Measurements from ENCODE around the gene CRIM1. TPM values are rescaled to one million over a fixed set of nuclear protein-coding genes. Genes with fewer than 3 reads are reported as not detected.

Gene CRIM1
- total RNA-seq, 1 experiment from 2014 or later = 133 TPM

DNA sequence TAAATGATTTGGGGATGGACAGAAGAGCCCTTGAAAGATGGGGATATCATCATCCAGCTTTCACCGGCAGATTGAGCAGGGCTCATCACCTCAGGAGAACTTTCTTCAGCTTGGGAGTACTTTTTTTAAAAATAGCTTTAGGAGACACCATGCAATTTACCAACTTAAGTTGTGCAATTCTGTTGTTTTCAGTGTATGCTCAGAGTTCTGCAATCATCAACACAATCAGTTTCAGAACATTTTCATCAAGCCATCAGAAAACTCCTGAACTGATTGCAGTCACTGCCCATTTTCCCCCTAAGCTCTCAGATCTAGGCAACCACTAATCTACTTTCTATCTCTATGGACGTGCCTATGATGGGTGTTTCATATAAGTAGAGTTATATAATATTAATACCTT, 117.7 kb downstream of the CRIM1 start:
- no peaks in the 10 kb centered on the region; the same call in 1 of the 2 replicates for H3F3A ChIP-seq (ENCODE audit: insufficient read depth, low read depth)
- H3K4me3 ChIP-seq = no peak overlapping the region
- H3K79me2 ChIP-seq (ENCODE audit: low read depth) = 0 out of 2 replicates have a peak, but pooled peaks cover 4% of the 10 kb centered on the region
- no TSS peak for BruUV-seq (replicated peaks)
- no peaks in the 10 kb centered on the region for H3K27me3 ChIP-seq (ENCODE audit: insufficient read depth, low read depth)
- ChIA-PET POLR2A (ENCODE audit: unreplicated experiment) (no interaction called here), CTCF (no interaction called here)
- no peak overlapping the region for H3K4me2 ChIP-seq
- no peaks in the 10 kb centered on the region for H3K9me2 ChIP-seq (ENCODE audit: insufficient read depth)
- DNase-seq = no peak
- intact Hi-C loops (cut with micrococcal nuclease; ENCODE audit: unreplicated experiment) = no loop called here
- H3K27ac ChIP-seq = no peak overlapping the region
- peaks cover 32% of the 10 kb centered on the region for H3K9me3 ChIP-seq (ENCODE audit: insufficient read depth, low read depth)
- peaks cover 44% of the 10 kb centered on the region for H3K36me3 ChIP-seq (ENCODE audit: low read depth)
- TF ChIP-seq, protein P1, sequence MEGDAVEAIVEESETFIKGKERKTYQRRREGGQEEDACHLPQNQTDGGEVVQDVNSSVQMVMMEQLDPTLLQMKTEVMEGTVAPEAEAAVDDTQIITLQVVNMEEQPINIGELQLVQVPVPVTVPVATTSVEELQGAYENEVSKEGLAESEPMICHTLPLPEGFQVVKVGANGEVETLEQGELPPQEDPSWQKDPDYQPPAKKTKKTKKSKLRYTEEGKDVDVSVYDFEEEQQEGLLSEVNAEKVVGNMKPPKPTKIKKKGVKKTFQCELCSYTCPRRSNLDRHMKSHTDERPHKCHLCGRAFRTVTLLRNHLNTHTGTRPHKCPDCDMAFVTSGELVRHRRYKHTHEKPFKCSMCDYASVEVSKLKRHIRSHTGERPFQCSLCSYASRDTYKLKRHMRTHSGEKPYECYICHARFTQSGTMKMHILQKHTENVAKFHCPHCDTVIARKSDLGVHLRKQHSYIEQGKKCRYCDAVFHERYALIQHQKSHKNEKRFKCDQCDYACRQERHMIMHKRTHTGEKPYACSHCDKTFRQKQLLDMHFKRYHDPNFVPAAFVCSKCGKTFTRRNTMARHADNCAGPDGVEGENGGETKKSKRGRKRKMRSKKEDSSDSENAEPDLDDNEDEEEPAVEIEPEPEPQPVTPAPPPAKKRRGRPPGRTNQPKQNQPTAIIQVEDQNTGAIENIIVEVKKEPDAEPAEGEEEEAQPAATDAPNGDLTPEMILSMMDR (conservative IDR thresholded peaks at IDR 0.05) = no peak
- no peak for TF ChIP-seq EZH2 (IDR thresholded peaks at IDR 0.05; ENCODE audit: low read depth)
- H3K4me1 ChIP-seq (replicated peaks; ENCODE audit: insufficient read depth) = no peaks in the 10 kb centered on the region
- no peaks in the 10 kb centered on the region for H4K20me1 ChIP-seq (ENCODE audit: insufficient read depth)
- H2AFZ ChIP-seq = no peak overlapping the region

DNA sequence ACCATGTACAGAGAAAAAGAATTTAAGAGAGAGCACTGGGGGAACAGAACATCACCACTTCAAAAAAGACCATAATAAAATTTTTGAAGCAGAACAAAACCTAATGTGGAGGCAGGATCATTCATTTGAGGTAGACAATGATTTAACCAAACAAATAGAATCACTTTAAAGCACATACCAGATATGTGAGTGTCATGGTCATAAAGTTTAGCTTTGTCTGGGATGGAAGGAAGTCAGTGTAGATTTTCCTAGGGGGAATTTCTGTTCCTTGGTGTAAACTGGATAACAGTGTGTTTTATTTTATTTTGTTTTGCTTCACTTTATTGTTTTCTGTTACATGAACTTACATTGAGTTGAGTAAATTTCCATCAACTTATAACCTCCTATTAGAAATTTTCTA, 120.8 kb downstream of the CRIM1 start:
- Histone ChIP-seq H3K9me2 (ENCODE audit: insufficient read depth) (no peaks in the 10 kb centered on the region), H3K27ac (no peak overlapping the region), H3K79me2 (ENCODE audit: low read depth) (0 out of 2 replicates have a peak, but pooled peaks cover 4% of the 10 kb centered on the region), H3F3A (ENCODE audit: insufficient read depth, low read depth) (no peaks in the 10 kb centered on the region; the same call in 1 of the 2 replicates), H3K27me3 (ENCODE audit: insufficient read depth, low read depth) (no peaks in the 10 kb centered on the region), H3K4me3 (no peak overlapping the region), H4K20me1 (ENCODE audit: insufficient read depth) (no peaks in the 10 kb centered on the region), H3K4me2 (no peak overlapping the region), H3K36me3 (ENCODE audit: low read depth) (peaks cover 71% of the 10 kb centered on the region), H2AFZ (no peak overlapping the region), H3K9me3 (ENCODE audit: insufficient read depth, low read depth) (peaks cover 32% of the 10 kb centered on the region), H3K4me1 (replicated peaks; ENCODE audit: insufficient read depth) (peaks cover 1% of the 10 kb centered on the region; the same call in 1 of the 2 replicates)
- no peak for DNase-seq
- ChIA-PET POLR2A (ENCODE audit: unreplicated experiment) (no interaction called here), CTCF (no interaction called here)
- intact Hi-C loops (cut with micrococcal nuclease; ENCODE audit: unreplicated experiment) = no loop called here
- TF ChIP-seq, protein P1 (conservative IDR thresholded peaks at IDR 0.05) = no peak
- TF ChIP-seq EZH2 (IDR thresholded peaks at IDR 0.05; ENCODE audit: low read depth) = no peak
- BruUV-seq (replicated peaks) = no TSS peak

DNA sequence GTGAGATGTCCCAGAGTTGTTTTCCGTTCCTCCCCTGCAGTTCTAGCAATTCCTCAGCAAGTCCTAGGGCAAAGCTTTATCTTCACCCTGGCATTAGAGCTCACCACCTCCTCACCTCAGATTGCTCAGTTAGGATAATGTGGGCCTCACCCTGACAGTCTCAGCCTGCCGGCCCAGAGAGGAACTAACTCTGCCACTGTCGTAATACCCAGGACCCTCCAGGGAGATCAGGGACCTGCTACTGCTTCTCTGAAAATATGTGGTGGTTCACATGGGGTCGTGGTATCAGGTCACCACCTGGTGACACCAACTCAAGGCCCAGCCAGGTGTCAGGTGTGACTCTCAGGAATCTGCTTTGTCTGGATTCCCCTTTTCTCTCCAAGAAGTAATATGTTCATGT, 121.7 kb downstream of the CRIM1 start:
- Histone ChIP-seq H3K36me3 (ENCODE audit: low read depth) (peaks cover 71% of the 10 kb centered on the region), H3K9me2 (ENCODE audit: insufficient read depth) (no peaks in the 10 kb centered on the region), H3K27me3 (ENCODE audit: insufficient read depth, low read depth) (no peaks in the 10 kb centered on the region), H2AFZ (no peak overlapping the region), H3K79me2 (ENCODE audit: low read depth) (0 out of 2 replicates have a peak, but pooled peaks cover 4% of the 10 kb centered on the region), H3F3A (ENCODE audit: insufficient read depth, low read depth) (peaks cover 9% of the 10 kb centered on the region; the same call in 1 of the 2 replicates), H3K4me1 (replicated peaks; ENCODE audit: insufficient read depth) (peaks cover 10% of the 10 kb centered on the region), H3K4me3 (no peak overlapping the region), H3K4me2 (no peak overlapping the region), H3K27ac (no peak overlapping the region), H3K9me3 (ENCODE audit: insufficient read depth, low read depth) (peaks cover 32% of the 10 kb centered on the region), H4K20me1 (ENCODE audit: insufficient read depth) (no peaks in the 10 kb centered on the region)
- CTCF ChIA-PET = no interaction called here
- DNase-seq = no peak
- POLR2A ChIA-PET (ENCODE audit: unreplicated experiment) = no interaction called here
- intact Hi-C loops (cut with micrococcal nuclease; ENCODE audit: unreplicated experiment) = no loop called here
- TF ChIP-seq, protein P1 (conservative IDR thresholded peaks at IDR 0.05) = no peak
- no peak for TF ChIP-seq EZH2 (IDR thresholded peaks at IDR 0.05; ENCODE audit: low read depth)
- TSS peak; percentile 23 for BruUV-seq (replicated peaks)

Measured in PC-9 (cell line).